Non-pigmented ciliary epithelial cell (primary cell): ENCODE data around the gene IVD.

ENCODE experiments used
- DNase-seq: peaks from one replicate; pipeline ENCODE4 v3.0.0-alpha.2; 2010; ENCODE audit warnings: low read depth

IVD gene

GRCh38 chr15:40459391-40460015, 53.9 kb downstream of the IVD start:
- DNase-seq: no peak

- no peak for DNase-seq
Observed at GRCh38 chr15:40460404-40460803, 54.8 kb downstream of the IVD start.

- DNase-seq: no peak
Observed at GRCh38 chr15:40461958-40462357, 56.4 kb downstream of the IVD start.

- no peak for DNase-seq
Observed at GRCh38 chr15:40463279-40463678, 57.7 kb downstream of the IVD start.

GRCh38 chr15:40463886-40464545, 58.4 kb downstream of the IVD start:
- no peak for DNase-seq

- DNase-seq: no peak
Observed at GRCh38 chr15:40464595-40465185, 59.1 kb downstream of the IVD start.

GRCh38 chr15:40465939-40466338, 60.3 kb downstream of the IVD start:
- no peak for DNase-seq

GRCh38 chr15:40466426-40467260, 61.0 kb downstream of the IVD start:
- no peak for DNase-seq

GRCh38 chr15:40467261-40467615, 61.6 kb downstream of the IVD start:
- no peak for DNase-seq

- no peak for DNase-seq
Observed at GRCh38 chr15:40468898-40469331, 63.3 kb downstream of the IVD start.

- no peak for DNase-seq
Observed at GRCh38 chr15:40469776-40470390, 64.3 kb downstream of the IVD start.

GRCh38 chr15:40470423-40471104, 65.0 kb downstream of the IVD start, which contains the start of gene CHST14:
TSS of gene CHST14 (plus strand) at chr15:40470984. CDS start at chr15:40471214, 230 bp downstream.
- no peak for DNase-seq
